HepG2 (cell line): ENCODE measurements around the gene SPINK4. TPM values are rescaled to one million over a fixed set of nuclear protein-coding genes. Genes with fewer than 3 reads are reported as not detected.

ENCODE experiments used
- BRCA1 ChIP-seq: sonication (generic); formaldehyde crosslinking; IDR thresholded peaks from 2 replicates; pipeline ENCODE4 v1.4.0; 2020; ENCODE audit warnings: missing genetic modification reagents
- CENPX ChIP-seq: sonication (generic); formaldehyde crosslinking; IDR thresholded peaks from 2 replicates; pipeline ENCODE4 v1.9.0; 2021; ENCODE audit warnings: mild to moderate bottlenecking, missing genetic modification reagents, moderate library complexity
- DNMT1 ChIP-seq: sonication (generic); formaldehyde crosslinking; IDR thresholded peaks from 2 replicates; pipeline ENCODE4 v1.5.1; 2020; ENCODE audit warnings: mild to moderate bottlenecking, missing genetic modification reagents
- FOSL2 ChIP-seq: sonication (generic); formaldehyde crosslinking; IDR thresholded peaks from 2 replicates; pipeline ENCODE4 v1.4.0; 2020; ENCODE audit warnings: missing genetic modification reagents
- HDAC1 ChIP-seq: sonication (generic); formaldehyde crosslinking; IDR thresholded peaks from 2 replicates; pipeline ENCODE4 v1.5.1; 2020; ENCODE audit warnings: mild to moderate bottlenecking, missing genetic modification reagents
- HOXA5 ChIP-seq: sonication (generic); formaldehyde crosslinking; IDR thresholded peaks from 2 replicates; pipeline ENCODE4 v1.4.0; 2020; ENCODE audit warnings: missing genetic modification reagents
- KAT2B ChIP-seq: fragments of 150-350 bp; IDR thresholded peaks from 2 replicates; pipeline ENCODE4 v1.6.1; 2014; ENCODE audit warnings: low read depth, low read length, borderline replicate concordance
- MXD4 ChIP-seq: IDR thresholded peaks from 2 replicates; pipeline ENCODE4 v1.6.1; 2016; ENCODE audit warnings: mild to moderate bottlenecking, missing biosample characterization, missing genetic modification reagents
- PHF8 ChIP-seq: sonication (generic); formaldehyde crosslinking; IDR thresholded peaks from 2 replicates; pipeline ENCODE4 v1.5.0; 2020; ENCODE audit warnings: missing genetic modification reagents
- SIN3A ChIP-seq: IDR thresholded peaks from 2 replicates; pipeline ENCODE4 v1.6.1; 2011; ENCODE audit warnings: low read depth, mild to moderate bottlenecking, control low read depth, low read length, borderline replicate concordance
- SP1 ChIP-seq, 2 experiments: fragments of 450-650 bp in 1 of 2; sonication (generic) in 1 of 2; formaldehyde crosslinking in 1 of 2; IDR thresholded peaks; 2 replicates each; pipeline versions ENCODE4 v1.4.0 to v1.6.1; 2016 to 2020; ENCODE audit warnings: missing genetic modification reagents in 1 of 2
- TARDBP ChIP-seq: sonication (generic); formaldehyde crosslinking; IDR thresholded peaks from 2 replicates; pipeline ENCODE4 v1.8.0; 2022; ENCODE audit warnings: mild to moderate bottlenecking, missing genetic modification reagents
- TBX2 ChIP-seq: sonication (generic); formaldehyde crosslinking; IDR thresholded peaks from 2 replicates; pipeline ENCODE4 v1.5.0; 2020; ENCODE audit warnings: missing genetic modification reagents, mild to moderate bottlenecking, borderline replicate concordance
- TMF1 ChIP-seq: sonication (generic); formaldehyde crosslinking; IDR thresholded peaks from 2 replicates; pipeline ENCODE4 v1.8.1; 2022; ENCODE audit warnings: low read depth, missing genetic modification reagents
- ZNF12 ChIP-seq: sonication (generic); formaldehyde crosslinking; IDR thresholded peaks from 2 replicates; pipeline ENCODE4 v1.5.0; 2020; ENCODE audit warnings: missing genetic modification reagents
- ZNF451 ChIP-seq: sonication (generic); formaldehyde crosslinking; IDR thresholded peaks from 2 replicates; pipeline ENCODE4 v1.5.0; 2020; ENCODE audit warnings: mild to moderate bottlenecking, missing genetic modification reagents
- ZNF788 ChIP-seq: sonication (generic); formaldehyde crosslinking; IDR thresholded peaks from 2 replicates; pipeline ENCODE4 v1.5.0; 2020; ENCODE audit warnings: mild to moderate bottlenecking, missing genetic modification reagents, borderline replicate concordance
- ZNF790 ChIP-seq: sonication (generic); formaldehyde crosslinking; IDR thresholded peaks from 2 replicates; pipeline ENCODE4 v1.8.0; 2022; ENCODE audit warnings: missing genetic modification reagents, mild to moderate bottlenecking, borderline replicate concordance
- polyA plus RNA-seq, 8 experiments: library from polyadenylated mRNA; depleted of rRNA in 3 of 8; stranded (reverse) in 7 of 8; unstranded in 1 of 8; fragments of >200 nt; fragmentation: Illumina TruSeq in 4 of 8; extraction: Trizol in 4 of 8; gene quantifications; 2 replicates each; pipeline versions ENCODE4 v1.2.1 to v1.2.3, GENCODE V29; 2011 to 2016; ENCODE audit warnings: low read depth in 4 of 8, missing spikeins in 1 of 8, mixed read lengths in 1 of 8; ENCODE audit not compliant: insufficient read depth in 1 of 8
- total RNA-seq, 5 experiments: library from RNA; depleted of rRNA; stranded (reverse); fragments of >200 nt; fragmentation: Illumina TruSeq; extraction: Trizol; gene quantifications; 2 replicates each; pipeline ENCODE4 v1.2.3, GENCODE V29; 2016; ENCODE audit warnings: low read depth in 1 of 5
- TF ChIP-seq, protein P1 (sequence below): sonication (generic); formaldehyde crosslinking; IDR thresholded peaks from 2 replicates; pipeline ENCODE4 v1.4.0; 2020; ENCODE audit warnings: missing genetic modification reagents
- TF ChIP-seq, protein P2 (sequence below): sonication (generic); formaldehyde crosslinking; conservative IDR thresholded peaks from 2 replicates; pipeline ENCODE4 v1.5.0; 2020; ENCODE audit warnings: missing genetic modification reagents
- TF ChIP-seq, protein P3 (sequence below): sonication (generic); formaldehyde crosslinking; IDR thresholded peaks from 2 replicates; pipeline ENCODE4 v1.4.0; 2020; ENCODE audit warnings: missing genetic modification reagents
- TF ChIP-seq, protein P4 (sequence below): sonication (generic); formaldehyde crosslinking; IDR thresholded peaks from 2 replicates; pipeline ENCODE4 v1.8.0; 2022; ENCODE audit warnings: low read depth, missing genetic modification reagents

The SPINK4 gene
- total and polyA plus RNA-seq, 2 of the 13 experiments (the other 11 are each of a cell fraction or from before 2014, with no cell fraction given), result 0.53 to 3.4 TPM

DNA sequence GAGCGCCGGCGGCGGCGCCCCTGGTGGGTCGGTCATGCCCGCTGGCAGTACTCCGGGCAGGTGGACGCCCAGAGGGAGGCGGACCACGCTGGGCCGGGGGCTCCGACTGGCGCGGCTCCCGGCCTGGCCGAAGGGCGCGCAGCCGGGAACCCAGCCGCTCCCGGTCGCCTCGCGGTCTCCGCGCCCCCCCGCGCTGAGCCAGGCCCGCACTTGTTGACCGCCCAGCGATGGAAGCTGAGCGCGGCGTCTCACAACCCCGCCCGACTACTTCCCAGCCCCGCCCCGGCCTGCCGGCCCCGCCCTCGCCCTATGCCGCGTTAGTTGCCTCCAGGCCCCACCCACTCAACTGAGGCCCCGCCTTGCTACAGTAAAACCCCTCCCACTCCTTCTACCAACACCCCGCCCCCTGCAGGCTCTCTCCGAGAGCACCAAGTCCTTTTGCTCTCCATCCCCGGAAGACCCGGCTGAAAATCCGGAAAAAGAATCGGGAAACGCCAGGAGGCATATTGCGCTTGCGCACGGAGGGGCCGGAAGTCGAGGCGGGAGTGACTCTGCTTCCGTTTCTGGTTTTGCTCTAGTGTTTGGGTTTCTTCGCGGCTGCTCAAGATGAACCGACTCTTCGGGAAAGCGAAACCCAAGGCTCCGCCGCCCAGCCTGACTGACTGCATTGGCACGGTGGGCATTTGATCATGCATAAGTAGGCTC, 24.7 kb downstream of the SPINK4 start, which contains the start of the genes BAG1 and CHMP5 (continued):
- TF ChIP-seq, protein P1, sequence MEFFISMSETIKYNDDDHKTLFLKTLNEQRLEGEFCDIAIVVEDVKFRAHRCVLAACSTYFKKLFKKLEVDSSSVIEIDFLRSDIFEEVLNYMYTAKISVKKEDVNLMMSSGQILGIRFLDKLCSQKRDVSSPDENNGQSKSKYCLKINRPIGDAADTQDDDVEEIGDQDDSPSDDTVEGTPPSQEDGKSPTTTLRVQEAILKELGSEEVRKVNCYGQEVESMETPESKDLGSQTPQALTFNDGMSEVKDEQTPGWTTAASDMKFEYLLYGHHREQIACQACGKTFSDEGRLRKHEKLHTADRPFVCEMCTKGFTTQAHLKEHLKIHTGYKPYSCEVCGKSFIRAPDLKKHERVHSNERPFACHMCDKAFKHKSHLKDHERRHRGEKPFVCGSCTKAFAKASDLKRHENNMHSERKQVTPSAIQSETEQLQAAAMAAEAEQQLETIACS (CRISPR knock-in tag), result 0 out of 2 replicates have a peak, but pooled peaks have one; percentile 21
- TF ChIP-seq KAT2B, result no peak
- TF ChIP-seq CENPX (CRISPR knock-in tag), result no peak
- TF ChIP-seq ZNF790 (CRISPR knock-in tag), result no peak; the same call in 1 of the 2 replicates
- TF ChIP-seq PHF8 (CRISPR knock-in tag), result peak; percentile 61
- TF ChIP-seq, protein P2, sequence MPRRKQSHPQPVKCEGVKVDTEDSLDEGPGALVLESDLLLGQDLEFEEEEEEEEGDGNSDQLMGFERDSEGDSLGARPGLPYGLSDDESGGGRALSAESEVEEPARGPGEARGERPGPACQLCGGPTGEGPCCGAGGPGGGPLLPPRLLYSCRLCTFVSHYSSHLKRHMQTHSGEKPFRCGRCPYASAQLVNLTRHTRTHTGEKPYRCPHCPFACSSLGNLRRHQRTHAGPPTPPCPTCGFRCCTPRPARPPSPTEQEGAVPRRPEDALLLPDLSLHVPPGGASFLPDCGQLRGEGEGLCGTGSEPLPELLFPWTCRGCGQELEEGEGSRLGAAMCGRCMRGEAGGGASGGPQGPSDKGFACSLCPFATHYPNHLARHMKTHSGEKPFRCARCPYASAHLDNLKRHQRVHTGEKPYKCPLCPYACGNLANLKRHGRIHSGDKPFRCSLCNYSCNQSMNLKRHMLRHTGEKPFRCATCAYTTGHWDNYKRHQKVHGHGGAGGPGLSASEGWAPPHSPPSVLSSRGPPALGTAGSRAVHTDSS (CRISPR knock-in tag), result no peak
- peak; percentile 33; the same call in 1 of the 2 replicates for TF ChIP-seq HOXA5 (CRISPR knock-in tag)
- TF ChIP-seq TMF1 (CRISPR knock-in tag), result peak; percentile 81; the same call in 1 of the 2 replicates
- 0 out of 2 replicates have a peak, but pooled peaks have one; percentile 21 for TF ChIP-seq BRCA1 (CRISPR knock-in tag)
- 0 out of 2 replicates have a peak, but pooled peaks have one; percentile 3 for TF ChIP-seq HDAC1 (CRISPR knock-in tag)
- TF ChIP-seq DNMT1 (CRISPR knock-in tag), result 0 out of 2 replicates have a peak, but pooled peaks have one; percentile 11
- TF ChIP-seq TBX2 (CRISPR knock-in tag), result no peak; the same call in 1 of the 2 replicates
- TF ChIP-seq, protein P3, sequence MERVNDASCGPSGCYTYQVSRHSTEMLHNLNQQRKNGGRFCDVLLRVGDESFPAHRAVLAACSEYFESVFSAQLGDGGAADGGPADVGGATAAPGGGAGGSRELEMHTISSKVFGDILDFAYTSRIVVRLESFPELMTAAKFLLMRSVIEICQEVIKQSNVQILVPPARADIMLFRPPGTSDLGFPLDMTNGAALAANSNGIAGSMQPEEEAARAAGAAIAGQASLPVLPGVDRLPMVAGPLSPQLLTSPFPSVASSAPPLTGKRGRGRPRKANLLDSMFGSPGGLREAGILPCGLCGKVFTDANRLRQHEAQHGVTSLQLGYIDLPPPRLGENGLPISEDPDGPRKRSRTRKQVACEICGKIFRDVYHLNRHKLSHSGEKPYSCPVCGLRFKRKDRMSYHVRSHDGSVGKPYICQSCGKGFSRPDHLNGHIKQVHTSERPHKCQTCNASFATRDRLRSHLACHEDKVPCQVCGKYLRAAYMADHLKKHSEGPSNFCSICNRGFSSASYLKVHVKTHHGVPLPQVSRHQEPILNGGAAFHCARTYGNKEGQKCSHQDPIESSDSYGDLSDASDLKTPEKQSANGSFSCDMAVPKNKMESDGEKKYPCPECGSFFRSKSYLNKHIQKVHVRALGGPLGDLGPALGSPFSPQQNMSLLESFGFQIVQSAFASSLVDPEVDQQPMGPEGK (CRISPR knock-in tag), result peak; percentile 86
- TF ChIP-seq, protein P4, sequence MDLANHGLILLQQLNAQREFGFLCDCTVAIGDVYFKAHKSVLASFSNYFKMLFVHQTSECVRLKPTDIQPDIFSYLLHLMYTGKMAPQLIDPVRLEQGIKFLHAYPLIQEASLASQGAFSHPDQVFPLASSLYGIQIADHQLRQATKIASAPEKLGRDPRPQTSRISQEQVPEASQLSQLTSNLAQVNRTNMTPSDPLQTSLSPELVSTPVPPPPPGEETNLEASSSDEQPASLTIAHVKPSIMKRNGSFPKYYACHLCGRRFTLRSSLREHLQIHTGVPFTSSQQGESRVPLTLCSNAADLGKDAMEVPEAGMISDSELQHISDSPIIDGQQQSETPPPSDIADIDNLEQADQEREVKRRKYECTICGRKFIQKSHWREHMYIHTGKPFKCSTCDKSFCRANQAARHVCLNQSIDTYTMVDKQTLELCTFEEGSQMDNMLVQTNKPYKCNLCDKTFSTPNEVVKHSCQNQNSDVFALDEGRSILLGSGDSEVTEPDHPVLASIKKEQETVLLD, result 0 out of 2 replicates have a peak, but pooled peaks have one; percentile 43
- 0 out of 2 replicates have a peak, but pooled peaks have one; percentile 25 for TF ChIP-seq FOSL2
- no peak for TF ChIP-seq ZNF12
- TF ChIP-seq ZNF451 (CRISPR knock-in tag), result 0 out of 2 replicates have a peak, but pooled peaks have one; percentile 21
- 0 out of 2 replicates have a peak, but pooled peaks have one; percentile 12 for TF ChIP-seq TARDBP (CRISPR knock-in tag)
- TF ChIP-seq MXD4 (CRISPR knock-in tag), result no peak
- 0 out of 2 replicates have a peak, but pooled peaks have one; percentile 41 for TF ChIP-seq ZNF788 (CRISPR knock-in tag)
- peak; percentile 41; the same call in 1 of the 2 replicates for TF ChIP-seq SIN3A
- TF ChIP-seq SP1 (IDR thresholded peaks at IDR 0.05), result no peak
- 0 out of 2 replicates have a peak, but pooled peaks have one; percentile 39 for TF ChIP-seq SP1 (CRISPR knock-in tag; IDR thresholded peaks at IDR 0.05)
